ENCODE measurements around the gene IFNAR1. TPM values are rescaled to one million over a fixed set of nuclear protein-coding genes. Genes with fewer than 3 reads are reported as not detected.

IFNAR1 gene
- total and polyA plus RNA-seq, 2 experiments from 2014 or later = 14.0 to 18.7 TPM

DNA sequence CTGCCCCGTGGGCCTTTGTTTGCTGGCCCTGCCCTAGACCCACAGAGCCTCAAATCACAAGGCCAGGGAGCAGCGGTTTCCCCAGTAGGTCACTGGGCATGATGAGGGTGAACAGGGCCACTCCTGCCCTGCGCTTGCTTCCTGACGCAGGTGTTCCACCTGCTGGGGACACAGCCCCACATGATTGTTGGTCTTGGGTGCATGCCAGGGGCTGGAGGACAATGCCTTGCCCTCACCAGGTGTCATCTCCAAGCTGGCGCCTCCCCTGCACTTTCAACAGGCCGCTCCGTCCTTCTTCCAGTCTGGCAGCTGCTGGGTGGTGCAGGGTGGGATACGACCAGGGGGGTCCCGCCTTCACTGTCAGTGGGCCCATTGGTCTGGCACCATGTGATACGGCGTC, 34.3 kb upstream of the IFNAR1 start (continued):
- no peak for TF ChIP-seq ZNF462 (CRISPR knock-in tag; IDR thresholded peaks at IDR 0.05)
- no peak for TF ChIP-seq EZH2phosphoT487 (IDR thresholded peaks at IDR 0.05; ENCODE audit: unreplicated experiment)
- no peak for TF ChIP-seq ZNF331 (CRISPR knock-in tag; IDR thresholded peaks at IDR 0.05; ENCODE audit: low read depth)

DNA sequence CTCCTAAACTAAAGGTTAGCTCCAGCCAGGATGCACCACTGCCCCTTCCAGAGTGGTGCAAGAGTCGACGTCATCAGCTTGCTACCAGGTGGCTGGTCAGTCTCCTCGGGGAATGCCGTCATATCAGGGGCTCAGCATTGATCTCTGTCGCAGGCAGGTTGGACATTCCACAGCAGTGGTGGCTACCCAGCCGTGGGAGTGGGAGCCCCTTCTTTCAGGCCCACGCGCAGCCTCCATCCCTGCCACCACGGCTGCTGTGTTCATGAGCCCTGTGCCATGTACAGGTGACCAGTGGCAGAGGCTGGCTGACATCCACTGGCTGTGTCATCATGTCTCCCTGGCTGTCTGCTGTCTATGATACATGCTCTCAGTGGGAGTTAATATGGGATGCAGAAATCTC, 33.1 kb upstream of the IFNAR1 start:
- no peak overlapping the region for H3K4me2 ChIP-seq
- Mint-ChIP-seq H3K36me3 (ENCODE audit: low read depth) (no peaks in the 10 kb centered on the region), H3K4me3 (no peak overlapping the region), H3K27me3 (ENCODE audit: insufficient read depth, low read depth, poor library complexity) (peaks cover 2% of the 10 kb centered on the region), H3K4me1 (no peaks in the 10 kb centered on the region), H3K9me3 (no peaks in the 10 kb centered on the region), H3K27ac (no peak overlapping the region)
- H4K20me1 ChIP-seq (replicated peaks; ENCODE audit: insufficient read depth) = no peaks in the 10 kb centered on the region
- ATAC-seq (no peak), DNase-seq (ENCODE audit: low spot score) (no peak)
- H3K79me2 ChIP-seq (replicated peaks; ENCODE audit: insufficient read depth) = no peaks in the 10 kb centered on the region
- no peaks in the 10 kb centered on the region for H3F3A ChIP-seq (replicated peaks; ENCODE audit: low read depth)
- no peak overlapping the region for H2AFZ ChIP-seq
- no peak overlapping the region for H3K4me3 ChIP-seq
- no peaks in the 10 kb centered on the region for H3K36me3 ChIP-seq (ENCODE audit: insufficient read depth)
- H3K9me2 ChIP-seq (ENCODE audit: insufficient read depth) = no peaks in the 10 kb centered on the region
- H3K27ac ChIP-seq (ENCODE audit: low read depth) = no peak overlapping the region
- H3K27me3 ChIP-seq (ENCODE audit: insufficient read depth) = no peaks in the 10 kb centered on the region
- no peaks in the 10 kb centered on the region for H3K4me1 ChIP-seq (ENCODE audit: insufficient read depth)
- TF ChIP-seq STAT1 (IDR thresholded peaks at IDR 0.05; ENCODE audit: unreplicated experiment) (no peak), NANOG (IDR thresholded peaks at IDR 0.05; ENCODE audit: borderline replicate concordance) (no peak), ZNF462 (CRISPR knock-in tag; IDR thresholded peaks at IDR 0.05) (no peak), CREB1 (CRISPR knock-in tag; IDR thresholded peaks at IDR 0.05; ENCODE audit: low read depth) (no peak), EZH2 (IDR thresholded peaks at IDR 0.05; ENCODE audit: low read depth, unreplicated experiment) (no peak)
- TF ChIP-seq, protein P1, sequence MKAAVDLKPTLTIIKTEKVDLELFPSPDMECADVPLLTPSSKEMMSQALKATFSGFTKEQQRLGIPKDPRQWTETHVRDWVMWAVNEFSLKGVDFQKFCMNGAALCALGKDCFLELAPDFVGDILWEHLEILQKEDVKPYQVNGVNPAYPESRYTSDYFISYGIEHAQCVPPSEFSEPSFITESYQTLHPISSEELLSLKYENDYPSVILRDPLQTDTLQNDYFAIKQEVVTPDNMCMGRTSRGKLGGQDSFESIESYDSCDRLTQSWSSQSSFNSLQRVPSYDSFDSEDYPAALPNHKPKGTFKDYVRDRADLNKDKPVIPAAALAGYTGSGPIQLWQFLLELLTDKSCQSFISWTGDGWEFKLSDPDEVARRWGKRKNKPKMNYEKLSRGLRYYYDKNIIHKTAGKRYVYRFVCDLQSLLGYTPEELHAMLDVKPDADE (IDR thresholded peaks at IDR 0.05) = no peak
